Measurements from ENCODE around the gene HIRIP3.
A peak's percentile ranks its signal among the peaks of the same experiment; 100 is the strongest.

HIRIP3 gene

DNA sequence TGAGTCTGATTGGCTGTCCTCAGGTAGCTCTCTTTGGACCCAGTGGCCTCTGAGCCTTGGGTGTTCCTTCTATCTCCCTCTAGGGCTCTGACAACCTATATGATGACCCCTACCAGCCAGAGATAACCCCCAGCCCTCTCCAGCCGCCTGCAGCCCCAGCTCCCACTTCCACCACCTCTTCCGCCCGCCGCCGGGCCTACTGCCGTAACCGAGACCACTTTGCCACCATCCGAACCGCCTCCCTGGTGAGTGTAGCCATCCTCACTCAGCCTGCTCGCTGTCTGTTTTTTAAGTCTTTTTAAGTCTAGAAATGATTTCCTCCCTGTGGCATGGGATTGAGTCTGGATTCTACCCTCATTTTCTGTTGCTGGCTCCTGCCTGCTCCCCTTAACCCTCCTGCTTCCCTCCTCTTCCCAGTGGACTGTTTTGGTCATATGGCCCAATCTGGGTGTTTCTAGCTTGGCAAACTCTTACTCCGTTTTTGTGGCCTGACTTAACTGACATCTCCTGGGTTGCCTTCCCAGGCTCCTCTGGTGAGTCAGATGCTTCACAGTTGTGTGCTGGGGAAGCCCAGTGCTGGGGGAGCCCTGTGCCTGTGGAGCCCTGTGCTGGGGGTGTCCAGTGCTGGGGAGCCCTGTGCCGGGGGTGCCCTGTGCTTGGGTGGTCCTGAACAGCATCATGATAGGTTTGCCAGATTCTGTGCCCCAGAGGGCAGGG, 11.8 kb downstream of the HIRIP3 start:
- no peak for DNase-seq (ENCODE audit: low spot score)

DNA sequence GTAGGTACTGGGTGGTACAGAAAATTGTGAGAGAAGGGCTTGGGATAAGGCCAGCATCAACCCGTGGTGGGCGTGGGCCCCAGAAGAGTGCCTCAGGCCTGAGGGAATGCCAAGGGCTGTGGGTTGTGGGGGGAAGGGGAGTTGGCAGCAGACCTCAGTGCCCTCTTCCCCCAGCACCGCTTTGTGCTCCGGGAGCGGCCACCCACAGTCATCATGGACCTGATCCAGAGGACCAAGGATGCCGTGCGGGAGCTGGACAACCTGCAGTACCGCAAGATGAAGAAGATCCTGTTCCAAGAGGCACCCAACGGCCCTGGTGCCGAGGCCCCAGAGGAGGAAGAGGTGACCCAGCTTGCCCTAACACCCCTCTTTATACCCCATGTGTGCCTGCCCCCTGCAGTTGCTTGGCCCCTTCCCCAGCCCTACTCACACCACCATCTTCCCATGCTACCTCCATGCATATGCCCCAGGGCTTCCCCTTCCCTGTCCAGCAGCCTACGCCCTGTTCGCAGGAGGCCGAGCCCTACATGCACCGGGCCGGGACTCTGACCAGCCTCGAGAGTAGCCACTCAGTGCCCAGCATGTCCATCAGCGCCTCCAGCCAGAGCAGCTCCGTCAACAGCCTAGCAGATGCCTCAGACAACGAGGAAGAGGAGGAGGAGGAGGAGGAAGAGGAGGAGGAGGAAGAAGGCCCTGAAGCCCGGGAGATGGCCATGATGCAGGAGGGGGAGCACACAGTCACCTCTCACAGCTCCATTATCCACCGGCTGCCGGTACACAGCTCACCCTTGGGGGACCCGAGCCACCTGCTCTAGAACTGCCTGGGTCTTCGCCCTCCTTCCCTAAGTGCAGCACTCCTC, 12.6 kb downstream of the HIRIP3 start:
- no peak for DNase-seq (ENCODE audit: low spot score)

GRCh38 chr16:29978564-29979270, 16.7 kb downstream of the HIRIP3 start:
- no peak for DNase-seq (ENCODE audit: low spot score)

- no peak for DNase-seq (ENCODE audit: low spot score)
Observed at GRCh38 chr16:29978081-29978480, 17.3 kb downstream of the HIRIP3 start.

DNA sequence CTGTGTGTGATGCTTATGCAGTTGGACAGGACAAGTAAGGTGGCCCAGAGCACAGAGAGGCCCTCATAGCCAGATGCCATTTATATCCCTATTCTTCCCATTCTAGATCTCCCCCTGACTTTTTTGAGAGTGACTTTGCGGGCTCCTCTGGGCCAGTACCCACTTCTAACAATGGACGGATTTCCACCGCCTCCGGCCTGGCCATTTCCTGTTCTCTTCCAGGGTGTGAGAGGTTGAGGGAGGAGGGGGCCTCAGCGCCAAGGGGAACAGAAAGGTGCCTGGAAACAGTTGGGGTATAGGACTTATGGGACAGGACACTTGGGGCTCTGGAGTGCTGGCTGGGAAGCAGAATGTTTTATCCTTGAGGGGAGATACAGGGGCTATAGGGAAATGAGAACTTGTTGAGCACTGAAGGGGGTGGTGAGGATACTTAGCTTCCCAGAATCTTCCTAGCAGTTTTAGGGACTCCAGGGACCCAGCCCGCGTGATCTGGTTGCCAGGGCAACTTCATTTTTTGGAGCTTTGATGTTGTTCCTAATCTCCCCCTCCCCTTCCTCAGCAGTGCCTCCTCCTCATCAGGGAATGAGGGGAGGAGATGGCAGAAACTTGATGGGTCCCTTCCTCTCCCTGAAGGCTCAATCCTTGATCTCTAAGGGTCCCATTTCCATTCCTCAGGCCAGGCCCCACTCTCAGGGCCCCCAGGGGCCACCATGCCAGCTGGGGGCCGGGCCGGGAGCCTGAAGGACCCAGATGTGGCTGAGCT, 18.2 kb downstream of the HIRIP3 start:
- DNase-seq (ENCODE audit: low spot score), result no peak

- DNase-seq (ENCODE audit: low spot score), result no peak
Observed at GRCh38 chr16:29975811-29976511, 19.5 kb downstream of the HIRIP3 start.

GRCh38 chr16:29975134-29975538, 20.3 kb downstream of the HIRIP3 start:
- no peak for DNase-seq (ENCODE audit: low spot score)

DNA sequence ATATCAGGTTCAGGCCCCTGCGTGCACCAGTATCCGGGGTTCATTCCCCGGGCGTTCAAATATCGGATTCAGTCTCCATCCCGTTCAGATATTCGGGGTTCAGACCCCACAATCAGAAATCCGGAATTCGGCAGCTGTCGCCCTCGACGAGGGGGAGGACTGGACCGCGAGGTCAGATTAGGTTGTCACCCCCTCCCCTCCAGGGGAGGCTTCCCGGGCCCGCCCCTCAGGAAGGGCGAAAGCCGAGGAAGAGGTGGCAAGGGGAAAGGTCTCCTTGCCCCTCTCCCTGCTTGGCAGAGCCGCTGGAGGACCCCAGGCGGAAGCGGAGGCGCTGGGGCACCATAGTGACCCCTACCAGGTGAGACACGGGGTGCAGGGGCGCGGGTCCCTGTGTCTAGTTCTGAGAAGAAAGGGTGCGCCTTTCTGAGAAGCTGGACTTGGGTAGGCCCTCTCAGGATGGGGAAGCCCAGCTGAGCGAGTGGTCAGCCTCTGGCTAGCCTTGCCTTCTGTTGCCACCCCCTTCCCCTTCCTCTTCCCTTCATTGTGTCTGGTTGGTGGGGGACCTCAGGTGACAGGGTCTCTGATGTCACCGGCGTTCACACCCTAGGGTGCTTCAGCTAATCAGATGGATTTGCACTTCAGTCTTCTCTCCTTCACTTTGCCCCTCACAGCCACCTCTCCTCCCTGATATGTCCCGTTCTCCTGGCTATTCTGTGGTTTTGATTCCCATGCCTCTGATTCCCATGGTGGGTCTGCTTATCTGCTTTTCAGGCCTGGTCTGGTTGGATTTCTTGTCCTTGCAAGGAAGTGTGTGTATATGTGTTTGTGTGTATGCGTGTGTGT, 20.9 kb downstream of the HIRIP3 start:
- peak; percentile 11 for DNase-seq (ENCODE audit: low spot score)

DNA sequence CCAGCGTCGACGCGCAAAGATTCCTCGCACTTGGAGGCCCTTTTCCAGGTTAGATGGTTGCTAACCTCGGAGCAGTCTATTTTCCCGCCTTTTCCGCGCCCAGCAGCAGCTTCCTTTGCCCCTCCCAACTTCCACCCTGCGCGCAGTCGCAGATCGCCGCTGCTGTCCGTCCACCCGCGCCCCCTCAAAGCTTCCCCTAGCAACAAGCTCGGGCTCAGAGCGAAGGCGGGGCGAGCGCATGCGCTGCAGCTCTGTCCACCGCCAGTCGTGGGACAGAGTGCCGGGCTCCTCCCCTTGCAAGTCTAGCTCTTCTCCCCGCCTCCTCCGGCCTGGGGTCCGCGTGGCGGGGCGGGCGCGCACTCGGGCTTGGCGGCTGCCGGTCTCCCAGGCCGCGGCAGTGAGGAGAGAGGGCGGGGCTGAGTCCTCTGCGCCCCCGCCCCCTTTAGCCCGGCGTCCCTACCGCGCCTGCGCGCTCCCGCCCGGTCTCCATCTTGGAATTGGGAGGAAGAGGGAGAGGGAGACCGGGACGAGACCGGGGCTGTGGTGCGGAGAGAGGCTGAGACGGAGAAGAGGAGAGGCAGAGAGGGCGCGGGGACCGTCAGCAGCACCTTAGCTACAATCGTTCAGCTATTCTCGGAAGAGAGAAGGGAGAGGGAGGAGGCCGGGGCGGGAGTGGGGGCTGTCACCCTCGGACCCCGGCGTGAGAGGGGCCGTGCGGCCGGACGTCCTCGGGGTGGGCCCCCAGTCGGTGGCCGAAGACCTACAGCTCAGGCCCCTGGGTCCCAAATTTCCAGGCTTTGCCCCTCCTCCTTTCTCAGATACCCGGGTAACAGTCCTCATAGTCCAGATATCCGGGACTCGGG, 21.8 kb downstream of the HIRIP3 start, which contains the start of gene TAOK2:
TAOK2 (plus strand) TSS at position 485 of the 863 bp plus-strand sequence. CDS start 3,905 bp downstream, outside the sequence.
- DNase-seq (ENCODE audit: low spot score), result peak; percentile 99

- DNase-seq (ENCODE audit: low spot score), result no peak
Observed at GRCh38 chr16:29972992-29973383, 22.4 kb downstream of the HIRIP3 start.

DNA sequence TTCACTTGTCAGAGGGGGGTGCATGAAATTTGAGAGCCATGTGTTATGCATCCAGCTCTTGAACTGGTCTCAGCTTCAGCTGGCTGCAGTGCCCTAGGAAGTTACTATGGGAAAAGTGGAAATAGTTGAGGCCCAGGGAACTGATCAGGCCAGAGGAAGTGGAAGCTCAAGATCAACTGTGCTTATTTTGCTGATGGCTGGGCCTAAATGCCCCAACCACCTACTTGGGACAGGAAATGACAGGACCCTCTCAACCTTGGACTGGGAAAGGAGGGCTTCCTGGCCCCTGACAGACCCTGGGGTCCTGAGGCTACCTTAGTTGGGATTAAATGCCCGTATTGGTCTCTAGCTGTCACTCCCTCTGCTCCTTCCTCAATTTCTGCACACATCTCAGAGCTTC, 22.9 kb downstream of the HIRIP3 start:
- DNase-seq (ENCODE audit: low spot score), result no peak

DNA sequence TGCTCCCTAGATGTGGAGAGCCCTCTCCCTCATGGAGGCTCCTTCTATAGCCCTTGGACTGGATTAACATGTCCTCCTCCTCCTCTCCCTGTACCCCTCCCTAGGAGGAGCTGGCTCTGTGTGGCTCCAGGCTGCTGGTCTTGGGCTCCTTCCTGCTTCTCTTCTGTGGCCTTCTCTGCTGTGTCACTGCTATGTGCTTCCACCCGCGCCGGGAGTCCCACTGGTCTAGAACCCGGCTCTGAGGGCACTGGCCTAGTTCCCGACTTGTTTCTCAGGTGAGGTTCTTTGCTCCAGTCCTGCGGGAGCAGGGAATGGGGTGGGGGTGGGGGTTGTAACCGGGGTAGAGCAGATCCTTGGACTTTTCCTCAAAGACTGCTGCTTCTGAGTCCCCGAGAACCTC, 24.1 kb downstream of the HIRIP3 start:
- no peak for DNase-seq (ENCODE audit: low spot score)

DNA sequence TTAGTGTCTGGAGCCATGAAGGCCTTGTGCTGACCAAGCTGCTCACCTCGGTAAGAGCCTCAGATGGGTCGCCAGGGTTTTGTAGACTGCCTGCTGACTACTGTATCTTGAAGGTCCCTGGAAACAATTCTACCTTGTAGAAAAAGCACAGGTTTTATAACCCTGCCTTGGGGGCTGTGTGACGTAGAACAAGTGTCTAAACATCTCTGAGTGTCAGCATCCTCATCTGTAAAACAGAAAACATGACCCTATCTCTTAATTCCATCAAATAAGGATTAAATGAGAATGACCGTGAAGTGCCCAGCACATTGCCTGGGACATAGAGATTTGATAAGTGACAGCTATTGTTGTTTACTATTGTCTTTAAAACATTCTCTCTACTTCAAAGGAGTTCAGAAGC, 27.2 kb downstream of the HIRIP3 start:
- no peak for DNase-seq (ENCODE audit: low spot score)

GRCh38 chr16:29963021-29963743, 32.2 kb downstream of the HIRIP3 start:
- no peak for DNase-seq (ENCODE audit: low spot score)

DNA sequence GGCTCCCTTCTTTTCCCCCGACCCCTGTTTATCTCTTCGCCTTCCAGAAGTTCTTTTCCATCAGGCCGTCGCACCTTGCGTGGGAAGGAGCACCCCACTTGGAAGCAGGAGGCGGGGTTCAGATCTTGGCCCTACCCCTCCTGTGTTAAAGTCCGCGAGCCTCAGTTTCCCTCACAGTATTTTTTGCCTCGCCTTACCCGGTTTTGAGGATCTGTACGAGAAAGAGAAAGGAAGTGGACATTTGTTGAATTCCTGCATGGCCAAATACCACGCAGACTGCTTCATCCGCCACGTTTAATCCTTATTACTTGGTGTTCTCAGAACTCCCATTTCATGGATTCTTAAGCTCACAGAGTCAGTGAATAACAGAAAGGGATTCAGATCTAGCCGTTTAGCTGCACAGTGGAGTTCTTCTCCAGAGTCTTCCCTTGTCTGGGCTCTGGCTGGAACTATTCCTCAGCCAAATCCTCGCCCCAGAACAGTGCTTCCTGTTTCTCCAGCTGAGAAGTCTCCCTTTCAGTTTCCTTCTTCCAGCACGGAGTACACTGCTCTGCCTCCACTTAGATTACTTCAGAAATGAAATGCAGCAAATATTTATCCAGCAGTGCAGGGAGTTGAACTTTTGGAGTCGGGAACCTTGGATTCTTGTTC, 32.9 kb downstream of the HIRIP3 start:
- DNase-seq (ENCODE audit: low spot score), result peak; percentile 37

DNA sequence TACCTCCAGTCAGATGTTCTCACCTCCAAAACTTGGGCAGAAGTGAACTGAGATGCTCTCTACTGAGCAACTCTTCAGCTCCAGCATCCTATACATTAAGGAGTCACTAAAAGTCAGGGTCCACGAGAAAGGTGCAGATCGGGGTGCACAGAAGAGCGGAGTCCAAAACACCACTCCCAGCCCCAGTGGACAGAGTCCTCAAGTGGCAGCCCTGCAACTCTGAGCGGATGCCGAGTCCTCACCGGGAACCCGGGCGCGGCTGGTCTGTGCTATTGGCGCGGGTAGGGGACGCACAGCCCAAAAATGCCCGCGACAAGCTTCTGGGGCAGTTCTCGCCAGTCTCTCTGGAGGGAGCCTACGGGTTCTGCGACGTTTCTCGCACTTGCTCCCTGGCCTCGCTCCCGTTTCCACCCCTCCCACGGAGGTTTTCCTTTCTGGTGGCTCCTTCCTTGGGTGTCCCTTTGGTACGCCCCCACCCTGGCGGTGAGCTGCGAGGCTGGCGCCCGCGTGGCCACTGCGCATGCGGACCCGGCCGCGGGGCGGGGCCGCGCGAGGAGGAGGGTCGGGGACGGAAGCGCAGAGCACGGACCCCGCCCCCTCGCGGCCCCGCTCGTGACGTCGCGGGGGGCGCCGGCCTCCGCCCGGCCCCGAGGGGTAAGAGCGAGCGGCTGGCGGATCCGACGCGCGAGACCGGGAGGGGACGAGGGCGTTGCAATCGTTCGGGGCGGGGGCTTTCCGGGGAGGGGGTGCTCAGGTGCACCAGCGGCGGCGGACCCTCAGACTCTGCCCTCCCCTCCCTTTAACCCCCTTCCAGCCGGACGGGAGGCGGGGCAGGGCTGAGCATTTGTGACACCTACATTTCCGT, 33.7 kb downstream of the HIRIP3 start, which contains the start of gene TMEM219:
TMEM219 (plus strand) TSS at position 601 of the 865 bp plus-strand sequence. CDS start 1,065 bp downstream, outside the sequence.
- DNase-seq (ENCODE audit: low spot score), result peak; percentile 93

DNA sequence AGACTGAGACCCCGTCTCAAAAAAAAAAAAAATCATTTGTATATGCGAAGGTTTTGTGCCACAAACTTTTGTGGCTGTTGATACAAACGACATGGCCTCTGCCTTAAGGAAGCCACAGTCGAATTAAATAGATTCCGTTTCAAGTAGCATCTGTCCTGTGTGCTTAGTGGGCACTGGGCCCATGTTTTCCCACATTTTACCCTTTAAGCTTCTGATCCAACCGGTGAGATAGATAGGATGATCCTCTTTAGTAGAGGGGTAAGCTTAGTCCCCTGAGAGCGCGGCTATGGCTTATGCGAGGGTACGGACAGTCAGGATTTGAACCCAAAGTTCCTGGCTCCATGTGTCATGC, 34.3 kb downstream of the HIRIP3 start:
- no peak for DNase-seq (ENCODE audit: low spot score)

Measured in globus pallidus (tissue), 1 donor.